HUES48 (cell line): Measurements from ENCODE around the gene PPP3CA.

Experiments used
- H3K27ac ChIP-seq: one replicate; pipeline ENCODE4 v1.7.0; 2013; ENCODE audit warnings: low read depth, low read length, inconsistent platforms
- H3K27me3 ChIP-seq: 2 replicates; pipeline ENCODE4 v1.6.1; 2013; ENCODE audit warnings: mild to moderate bottlenecking, low read length; ENCODE audit not compliant: control insufficient read depth, insufficient read depth
- H3K36me3 ChIP-seq: 2 replicates; pipeline ENCODE4 v1.6.1; 2013; ENCODE audit warnings: low read length; ENCODE audit not compliant: control insufficient read depth, insufficient read depth
- H3K4me1 ChIP-seq: 2 replicates; pipeline ENCODE4 v1.6.1; 2013; ENCODE audit warnings: mild to moderate bottlenecking, low read length; ENCODE audit not compliant: control insufficient read depth, insufficient read depth
- H3K4me3 ChIP-seq: 2 replicates; pipeline ENCODE4 v1.5.1; 2013; ENCODE audit warnings: mild to moderate bottlenecking, low read depth, low read length
- H3K9ac ChIP-seq: 2 replicates; pipeline ENCODE4 v1.6.1; 2013; ENCODE audit warnings: mild to moderate bottlenecking, low read depth, low read length, moderate library complexity
- H3K9me3 ChIP-seq: 2 replicates; pipeline ENCODE4 v1.6.1; 2013; ENCODE audit warnings: low read length; ENCODE audit not compliant: control insufficient read depth, insufficient read depth

Gene PPP3CA

DNA sequence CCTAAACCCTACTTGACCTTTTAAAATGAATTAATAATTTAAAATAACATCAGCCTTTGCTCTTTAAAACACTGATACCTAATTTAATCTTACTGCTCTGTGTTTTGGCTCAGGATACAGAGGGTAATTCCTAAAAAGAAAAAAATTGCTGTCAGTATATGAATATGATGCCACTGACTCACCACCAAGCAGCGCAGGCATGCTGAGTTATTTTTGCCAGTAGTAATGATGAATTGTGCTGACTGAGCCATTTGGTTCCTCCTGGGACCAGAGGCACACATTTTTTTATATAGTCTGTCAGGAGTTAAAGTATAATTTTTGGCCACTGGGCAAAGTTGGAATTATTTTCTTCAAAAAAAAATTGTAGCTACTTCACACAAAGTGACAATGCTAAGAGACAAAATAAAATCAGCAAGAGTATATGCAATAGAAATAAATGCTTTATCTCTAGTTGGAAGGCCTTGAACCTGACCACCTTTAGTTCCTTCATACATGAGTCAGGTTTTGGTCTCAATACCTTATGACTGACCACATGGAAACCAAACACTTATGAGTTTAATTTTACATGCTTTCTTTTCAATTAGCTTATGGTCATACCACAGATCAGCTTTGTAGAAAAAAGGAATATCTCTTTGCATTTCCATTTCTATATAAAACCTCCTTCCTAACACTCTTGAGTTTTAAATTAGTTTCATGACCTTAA, 115.1 kb downstream of the PPP3CA start:
- no peaks in the 10 kb centered on the region for H3K36me3 ChIP-seq
- H3K27ac ChIP-seq = no peak overlapping the region
- no peak overlapping the region for H3K9ac ChIP-seq
- no peaks in the 10 kb centered on the region for H3K27me3 ChIP-seq
- peaks cover 11% of the 10 kb centered on the region; the same call in 1 of the 2 replicates for H3K4me1 ChIP-seq
- no peaks in the 10 kb centered on the region for H3K9me3 ChIP-seq
- no peak overlapping the region for H3K4me3 ChIP-seq

DNA sequence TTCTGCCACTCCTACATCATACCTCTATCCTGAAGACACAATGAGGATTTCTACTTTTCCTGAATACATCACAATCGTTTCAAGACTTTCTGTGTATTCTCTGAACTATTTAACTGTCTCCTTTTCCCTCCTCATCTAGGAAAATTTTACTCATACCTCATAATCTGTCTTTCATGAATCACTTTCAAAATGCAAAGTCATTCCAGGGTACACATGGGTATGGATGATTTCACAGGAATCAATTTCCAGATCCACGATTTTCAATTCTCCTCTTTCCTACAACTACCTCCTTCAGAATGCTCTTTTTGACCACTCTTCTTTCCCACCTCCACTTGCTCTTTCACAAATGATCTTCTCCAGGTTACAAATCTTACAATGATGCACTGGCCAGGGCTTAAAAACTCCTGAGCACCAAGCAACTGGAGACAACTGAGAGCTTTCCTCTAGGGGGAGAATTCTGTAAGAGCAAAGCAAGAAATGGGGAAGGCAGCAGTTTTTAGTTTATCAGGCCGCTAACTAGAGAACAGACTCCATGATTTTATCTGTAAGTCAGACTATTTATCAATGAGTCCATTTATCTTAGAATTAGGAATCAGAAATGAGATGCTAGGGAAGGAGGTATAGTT, 116.4 kb downstream of the PPP3CA start:
- Histone ChIP-seq H3K4me3 (no peak overlapping the region), H3K36me3 (no peaks in the 10 kb centered on the region), H3K27ac (no peak overlapping the region), H3K27me3 (no peaks in the 10 kb centered on the region), H3K9me3 (no peaks in the 10 kb centered on the region), H3K9ac (no peak overlapping the region), H3K4me1 (peaks cover 11% of the 10 kb centered on the region; the same call in 1 of the 2 replicates)

DNA sequence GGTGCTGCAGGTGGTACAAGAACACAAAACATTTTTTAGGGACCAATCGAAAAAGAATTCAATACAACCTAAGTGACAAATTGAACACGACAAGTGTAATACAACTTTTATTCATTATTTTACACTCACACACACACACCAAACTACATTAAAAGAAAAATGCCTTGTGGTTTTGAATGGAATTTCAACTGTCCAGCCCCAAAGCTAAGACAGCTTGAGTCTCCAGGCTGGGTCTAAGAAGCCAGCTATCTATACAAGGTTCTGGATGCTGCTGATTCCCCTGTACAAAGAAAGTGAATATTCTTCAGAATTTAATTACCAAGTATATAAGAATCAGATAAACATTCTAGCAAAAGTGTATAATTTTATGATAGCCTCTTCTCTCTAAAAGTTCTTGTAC, 118.2 kb downstream of the PPP3CA start:
- H3K27me3 ChIP-seq = no peaks in the 10 kb centered on the region
- H3K4me3 ChIP-seq = no peak overlapping the region
- H3K36me3 ChIP-seq = no peaks in the 10 kb centered on the region
- no peaks in the 10 kb centered on the region for H3K9me3 ChIP-seq
- no peak overlapping the region for H3K27ac ChIP-seq
- peaks cover 11% of the 10 kb centered on the region; the same call in 1 of the 2 replicates for H3K4me1 ChIP-seq
- no peak overlapping the region for H3K9ac ChIP-seq

DNA sequence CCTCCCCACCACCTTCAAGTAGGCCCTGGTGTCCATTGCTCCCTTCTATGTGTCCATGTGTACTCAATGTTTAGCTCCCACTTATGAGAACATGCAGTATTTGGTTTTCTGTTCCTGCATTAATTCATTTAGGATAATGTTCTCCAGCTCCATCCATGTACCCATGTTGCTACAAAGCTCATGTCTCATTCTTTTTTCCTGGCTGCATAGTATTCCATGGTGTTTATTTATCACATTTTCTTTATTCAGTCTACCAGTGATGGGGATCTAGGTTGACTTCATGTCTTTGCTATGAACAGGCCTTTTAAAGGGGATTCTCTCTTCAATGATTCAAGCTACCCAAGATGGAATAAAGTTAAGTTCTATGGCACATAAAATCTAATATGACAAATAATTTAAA, 119.6 kb downstream of the PPP3CA start:
- H3K36me3 ChIP-seq = no peaks in the 10 kb centered on the region
- H3K4me3 ChIP-seq = no peak overlapping the region
- no peak overlapping the region for H3K27ac ChIP-seq
- H3K27me3 ChIP-seq = no peaks in the 10 kb centered on the region
- no peaks in the 10 kb centered on the region for H3K9me3 ChIP-seq
- 0 out of 2 replicates have a peak, but pooled peaks cover 4% of the 10 kb centered on the region for H3K4me1 ChIP-seq
- H3K9ac ChIP-seq = no peak overlapping the region

- Histone ChIP-seq H3K4me1 (peaks cover 13% of the 10 kb centered on the region; the same call in 1 of the 2 replicates), H3K27me3 (no peaks in the 10 kb centered on the region), H3K36me3 (no peaks in the 10 kb centered on the region), H3K9me3 (no peaks in the 10 kb centered on the region), H3K27ac (no peak overlapping the region), H3K4me3 (no peak overlapping the region), H3K9ac (no peak overlapping the region)
These were observed 122.7 kb downstream of the PPP3CA start for GRCh38 chr4:101224358-101225218.

GRCh38 chr4:101222156-101222845, 125.0 kb downstream of the PPP3CA start:
- H3K27me3 ChIP-seq = no peaks in the 10 kb centered on the region
- no peak overlapping the region for H3K9ac ChIP-seq
- H3K27ac ChIP-seq = no peak overlapping the region
- H3K4me1 ChIP-seq = peaks cover 23% of the 10 kb centered on the region; the same call in 1 of the 2 replicates
- H3K36me3 ChIP-seq = no peaks in the 10 kb centered on the region
- H3K4me3 ChIP-seq = no peak overlapping the region
- no peaks in the 10 kb centered on the region for H3K9me3 ChIP-seq

- H3K9ac ChIP-seq = no peak overlapping the region
- H3K4me3 ChIP-seq = no peak overlapping the region
- H3K36me3 ChIP-seq = no peaks in the 10 kb centered on the region
- H3K4me1 ChIP-seq = peaks cover 23% of the 10 kb centered on the region; the same call in 1 of the 2 replicates
- no peaks in the 10 kb centered on the region for H3K27me3 ChIP-seq
- H3K9me3 ChIP-seq = no peaks in the 10 kb centered on the region
- no peak overlapping the region for H3K27ac ChIP-seq
These were observed 126.0 kb downstream of the PPP3CA start for GRCh38 chr4:101221294-101221693.

GRCh38 chr4:101218894-101219293, 128.4 kb downstream of the PPP3CA start:
- Histone ChIP-seq H3K27me3 (no peaks in the 10 kb centered on the region), H3K36me3 (no peaks in the 10 kb centered on the region), H3K9ac (no peak overlapping the region), H3K4me3 (no peak overlapping the region), H3K27ac (no peak overlapping the region), H3K4me1 (peaks cover 25% of the 10 kb centered on the region; the same call in 1 of the 2 replicates), H3K9me3 (no peaks in the 10 kb centered on the region)

DNA sequence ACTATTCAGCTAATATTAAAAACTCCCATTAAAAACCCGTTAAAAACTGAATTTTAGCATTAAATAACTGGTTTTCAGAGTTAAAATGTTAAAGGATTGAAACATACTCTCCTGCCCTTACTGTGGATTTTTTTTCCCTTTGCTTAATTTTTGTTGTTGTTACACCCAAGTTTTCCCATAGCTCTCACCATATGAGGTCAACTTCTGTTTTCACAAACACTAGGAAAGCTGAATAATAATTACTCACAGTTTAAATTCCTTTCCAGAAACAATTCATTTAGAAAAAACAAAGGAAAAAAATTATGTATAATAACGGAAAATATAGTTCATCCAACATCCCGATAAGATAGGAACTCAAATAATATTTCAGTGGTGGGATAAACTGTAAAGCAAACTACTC, 129.0 kb downstream of the PPP3CA start:
- H3K4me1 ChIP-seq = peaks cover 25% of the 10 kb centered on the region; the same call in 1 of the 2 replicates
- no peak overlapping the region for H3K4me3 ChIP-seq
- no peaks in the 10 kb centered on the region for H3K27me3 ChIP-seq
- H3K9me3 ChIP-seq = no peaks in the 10 kb centered on the region
- H3K36me3 ChIP-seq = no peaks in the 10 kb centered on the region
- no peak overlapping the region for H3K27ac ChIP-seq
- H3K9ac ChIP-seq = no peak overlapping the region

- Histone ChIP-seq H3K9me3 (no peaks in the 10 kb centered on the region), H3K4me1 (peaks cover 25% of the 10 kb centered on the region; the same call in 1 of the 2 replicates), H3K27me3 (no peaks in the 10 kb centered on the region), H3K4me3 (no peak overlapping the region), H3K36me3 (no peaks in the 10 kb centered on the region), H3K9ac (no peak overlapping the region), H3K27ac (no peak overlapping the region)
These were observed 129.8 kb downstream of the PPP3CA start for GRCh38 chr4:101217353-101218031.
